ENCODE measurements around the gene OPTN.

GRCh38 chr10:13118784-13119410 is 18.9 kb downstream of the OPTN start:
- TF ChIP-seq CTCF (IDR thresholded peaks at IDR 0.05) = no peak
- TF ChIP-seq POLR2A (IDR thresholded peaks at IDR 0.05) = no peak
- no peak for TF ChIP-seq EP300 (IDR thresholded peaks at IDR 0.05)
- no peak for TF ChIP-seq POLR2AphosphoS5 (IDR thresholded peaks at IDR 0.05)

All from gastroesophageal sphincter (tissue), 3 donors.